ENCODE data around the gene NOL9.

The NOL9 gene

DNA sequence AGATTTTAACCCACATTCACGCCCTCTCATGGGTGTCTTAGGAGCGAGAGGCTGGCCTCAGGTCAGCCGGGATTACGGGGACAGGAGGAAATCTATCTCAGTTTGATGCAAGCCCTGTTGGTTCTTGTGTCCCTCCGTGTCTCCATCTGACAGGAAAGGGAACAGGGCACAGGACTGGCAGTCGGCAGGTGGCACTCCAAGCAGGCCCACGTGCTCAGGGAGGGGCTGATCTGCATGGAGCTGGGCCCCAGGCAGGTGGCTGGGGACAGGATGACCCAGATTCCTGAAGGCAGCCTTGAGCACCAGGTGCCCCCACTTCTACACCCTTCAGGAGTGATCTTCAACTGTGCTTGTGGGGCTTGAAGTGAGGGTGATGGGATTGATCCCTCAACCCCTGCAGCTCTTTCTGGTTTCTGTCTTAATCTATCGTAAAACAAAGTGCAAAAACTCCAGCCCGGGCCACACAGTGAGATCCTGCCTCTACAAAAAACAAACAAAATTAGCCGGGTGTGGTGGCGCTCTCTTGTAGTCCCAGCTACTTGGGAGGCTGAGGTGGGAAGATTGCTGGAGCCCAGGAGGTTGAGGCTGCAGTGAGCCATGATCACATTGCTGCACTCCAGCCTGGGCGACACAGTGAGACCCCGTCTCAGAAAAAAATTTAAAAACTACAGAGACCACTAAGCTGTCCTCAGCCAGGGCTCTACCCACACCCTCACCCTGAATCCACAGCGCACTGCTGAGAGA, 71.1 kb downstream of the NOL9 start:
- TF ChIP-seq POLR2A (IDR thresholded peaks at IDR 0.05; ENCODE audit: low read depth, low read length) = no peak
- FAIRE-seq (no peak), DNase-seq (ENCODE audit: insufficient read length, low spot score) (no peak)

DNA sequence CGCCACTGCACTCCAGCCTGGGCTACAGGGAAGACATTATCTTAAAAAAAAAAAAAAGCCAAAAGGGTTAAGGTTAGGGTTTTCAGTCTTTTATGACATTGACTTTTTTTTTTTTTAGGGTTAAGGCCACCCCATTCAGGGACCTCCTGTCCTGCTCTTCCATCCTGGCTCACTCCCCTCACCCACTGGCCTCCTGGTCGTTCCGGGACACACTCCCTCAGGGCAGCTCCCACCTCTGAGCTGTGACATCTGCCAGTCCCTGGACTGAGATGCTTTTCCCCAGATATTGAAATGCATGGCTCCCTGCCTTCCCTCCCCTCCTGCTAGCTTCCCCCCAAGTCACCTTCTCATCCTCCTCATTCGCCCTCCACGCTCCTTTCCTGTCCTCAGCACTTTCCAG, 72.5 kb downstream of the NOL9 start:
- no peak for TF ChIP-seq POLR2A (IDR thresholded peaks at IDR 0.05; ENCODE audit: low read depth, low read length)
- FAIRE-seq = no peak
- no peak for DNase-seq (ENCODE audit: insufficient read length, low spot score)

DNA sequence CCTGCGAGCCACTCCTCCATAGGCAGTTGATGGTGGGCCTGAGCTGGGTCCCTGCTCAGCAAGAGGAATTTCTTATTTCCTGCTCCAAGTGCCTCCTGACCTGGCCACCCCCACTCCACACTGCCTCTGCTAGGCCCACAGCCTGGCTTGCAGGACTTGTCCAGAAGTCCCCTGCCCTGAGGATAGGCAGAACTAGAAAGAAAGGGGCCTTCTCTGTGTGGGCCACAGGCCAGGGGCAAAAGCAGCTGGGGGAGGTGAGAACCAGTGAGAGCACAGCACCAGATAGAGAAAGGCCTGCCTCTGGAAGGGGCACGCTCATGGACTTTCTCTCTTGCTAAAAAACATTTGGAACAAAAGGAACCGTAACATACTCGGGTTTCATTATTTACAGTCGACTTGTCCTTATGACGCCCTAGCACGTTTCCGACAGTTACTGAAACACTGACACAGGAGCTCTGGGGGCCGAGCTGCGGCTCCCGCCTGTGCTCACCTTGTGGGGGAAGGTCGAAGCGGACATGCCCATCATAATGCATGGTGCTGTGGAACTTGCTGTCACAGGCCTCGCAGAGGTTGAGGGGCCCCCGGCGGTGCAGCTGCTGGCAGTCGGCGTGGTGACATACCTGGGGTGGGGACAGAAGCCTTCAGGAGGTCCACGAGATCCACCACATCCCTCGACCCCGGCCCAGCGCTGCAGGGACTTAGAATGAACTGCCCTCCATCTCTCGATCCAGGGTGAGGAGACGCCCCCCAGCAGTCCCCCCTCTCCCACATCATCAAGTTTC, 77.1 kb downstream of the NOL9 start:
- TF ChIP-seq POLR2A (IDR thresholded peaks at IDR 0.05; ENCODE audit: low read depth, low read length) = no peak
- DNase-seq (ENCODE audit: insufficient read length, low spot score) = no peak
- FAIRE-seq = no peak

DNA sequence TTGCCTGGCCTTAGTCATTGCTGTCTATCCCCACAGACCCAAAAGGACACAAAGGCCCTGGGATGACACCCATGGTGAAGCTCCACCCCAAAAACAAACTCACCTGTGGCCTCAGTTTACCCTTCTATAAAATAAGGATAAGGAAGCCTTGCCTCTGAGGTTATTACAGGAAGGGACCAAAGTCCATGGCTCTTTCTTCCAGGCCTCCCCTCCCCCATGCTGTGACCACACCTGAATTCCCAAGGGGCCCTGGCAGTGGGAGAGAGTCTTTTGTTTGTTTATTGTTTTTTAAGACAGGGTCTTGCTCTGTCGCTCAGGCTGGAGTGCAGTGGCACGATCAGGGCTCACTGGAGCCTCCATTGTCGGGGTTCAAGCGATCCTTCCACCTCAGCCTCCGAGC, 77.8 kb downstream of the NOL9 start:
- no peak for TF ChIP-seq POLR2A (IDR thresholded peaks at IDR 0.05; ENCODE audit: low read depth, low read length)
- DNase-seq (ENCODE audit: insufficient read length, low spot score) = no peak
- no peak for FAIRE-seq

DNA sequence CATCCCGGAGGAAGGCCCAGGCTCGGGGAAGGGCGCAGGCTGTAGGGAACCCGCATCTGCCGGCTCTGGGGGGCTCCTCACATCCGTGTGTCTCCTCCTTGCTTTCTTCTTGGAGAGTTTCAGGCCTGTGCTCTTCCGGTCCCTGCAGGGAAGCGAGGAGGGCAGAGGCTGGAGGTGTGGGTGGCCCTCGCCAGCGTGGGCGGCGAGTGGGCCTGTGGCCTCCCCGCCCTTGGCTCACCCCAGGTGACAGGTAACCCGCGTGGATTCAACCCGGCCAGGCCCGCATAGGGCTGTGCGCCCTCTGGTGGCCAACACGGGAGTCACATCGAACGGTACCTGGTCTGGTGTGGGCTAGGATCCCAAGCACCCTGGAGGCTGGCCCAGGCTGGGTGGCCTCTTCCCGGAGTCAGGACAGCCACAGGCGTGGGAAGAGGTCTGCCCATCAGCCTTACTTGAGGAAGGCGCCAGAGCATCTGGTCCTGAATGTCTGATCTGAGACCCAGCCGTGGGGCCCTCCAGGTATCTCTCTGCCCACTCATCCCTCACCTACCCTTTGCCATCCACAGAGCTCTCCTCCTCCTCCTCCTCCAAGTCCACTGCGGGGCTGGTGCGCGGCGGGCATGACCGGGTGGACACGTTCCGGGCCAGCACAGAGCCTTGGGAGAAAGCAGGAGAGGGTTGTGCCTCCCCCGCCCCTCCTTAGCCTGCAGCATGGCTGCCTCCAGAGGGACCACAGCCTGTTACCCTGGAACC, 78.8 kb downstream of the NOL9 start:
- TF ChIP-seq POLR2A (IDR thresholded peaks at IDR 0.05; ENCODE audit: low read depth, low read length) = no peak
- peak; percentile 77 for DNase-seq (ENCODE audit: insufficient read length, low spot score)
- FAIRE-seq = no peak

DNA sequence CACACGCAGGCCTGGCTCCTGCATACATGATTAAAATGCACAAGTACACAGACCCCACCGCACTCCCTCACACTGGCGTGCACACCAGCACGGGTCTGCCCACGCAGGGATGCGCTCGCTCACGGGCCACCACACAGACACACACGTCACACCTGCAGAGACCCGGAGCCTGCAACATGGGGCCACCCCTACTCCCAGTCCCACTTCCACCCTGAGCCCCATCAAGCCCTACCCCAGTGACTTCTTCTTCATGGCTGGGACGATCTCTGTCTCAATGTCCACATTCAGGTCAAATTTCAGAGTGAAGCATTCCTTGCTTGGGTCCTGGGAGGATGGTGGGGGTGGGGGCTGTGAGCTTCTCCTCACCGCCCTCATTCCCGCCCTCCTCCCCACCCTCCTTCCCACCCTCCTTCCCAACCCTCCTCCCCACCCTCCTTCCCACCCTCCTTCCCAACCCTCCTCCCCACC, 79.5 kb downstream of the NOL9 start:
- no peak for TF ChIP-seq POLR2A (IDR thresholded peaks at IDR 0.05; ENCODE audit: low read depth, low read length)
- FAIRE-seq (no peak), DNase-seq (ENCODE audit: insufficient read length, low spot score) (no peak)

DNA sequence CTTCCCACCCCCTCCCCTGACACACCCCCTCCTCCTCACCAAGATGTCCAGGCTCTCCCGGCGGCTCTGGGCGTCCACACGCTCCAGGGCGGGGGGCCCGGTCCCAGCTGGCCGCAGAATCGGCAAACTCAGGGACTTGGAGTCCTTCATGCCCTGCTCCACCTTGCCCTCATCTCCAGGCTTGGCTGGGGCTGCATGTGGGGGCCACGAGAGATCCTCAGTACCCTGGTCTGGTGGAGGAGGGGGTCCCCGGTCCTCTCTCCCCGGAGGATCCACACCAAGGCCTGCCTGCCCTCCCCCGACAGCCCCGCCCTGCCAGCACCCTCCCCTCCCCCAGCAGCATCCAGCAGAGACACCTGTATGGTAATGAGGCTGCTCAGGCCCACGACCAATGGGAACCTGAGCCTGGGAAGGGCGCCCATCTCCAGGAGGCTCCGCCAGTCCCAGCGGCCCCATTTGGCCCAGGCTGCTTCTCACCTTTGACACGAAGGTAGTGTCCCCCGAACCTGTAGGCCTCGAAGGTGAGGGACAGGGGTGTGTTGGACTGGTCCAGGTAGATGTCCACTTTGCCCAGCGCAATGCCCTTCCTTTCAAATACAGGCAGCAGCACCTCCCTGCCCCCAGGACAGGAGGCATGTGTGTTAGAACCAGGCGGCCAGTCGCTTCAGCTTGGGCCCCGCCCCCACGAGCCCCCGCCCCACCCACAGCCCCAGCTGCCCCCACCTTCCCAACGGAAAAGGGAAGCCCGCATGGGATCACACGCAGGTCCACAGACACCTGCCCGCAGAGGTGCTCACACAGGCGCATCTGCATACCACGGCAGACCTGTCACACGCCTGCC, 80.1 kb downstream of the NOL9 start:
- no peak for TF ChIP-seq POLR2A (IDR thresholded peaks at IDR 0.05; ENCODE audit: low read depth, low read length)
- FAIRE-seq (no peak), DNase-seq (ENCODE audit: insufficient read length, low spot score) (no peak)

DNA sequence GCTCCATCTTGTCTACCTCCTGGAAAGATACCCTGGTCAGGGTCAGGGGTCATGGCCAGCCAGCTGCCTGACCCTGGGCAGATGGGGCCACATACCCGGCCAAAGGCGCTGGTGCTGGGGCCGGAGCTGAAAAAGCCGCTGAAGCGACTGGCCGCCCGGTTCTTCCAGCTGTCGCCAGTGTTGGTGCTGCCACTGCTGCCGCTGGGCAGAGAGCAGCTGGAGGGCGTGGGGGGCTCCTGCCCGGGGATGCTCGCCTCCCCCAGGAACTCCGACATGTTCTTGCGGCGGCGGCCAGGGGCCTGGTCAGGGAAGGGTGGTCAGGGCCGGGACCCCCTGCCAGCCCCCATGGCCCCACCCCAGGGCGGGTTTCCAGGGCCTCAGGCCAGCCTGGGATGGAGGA, 81.2 kb downstream of the NOL9 start:
- FAIRE-seq (no peak), DNase-seq (ENCODE audit: insufficient read length, low spot score) (no peak)
- no peak for TF ChIP-seq POLR2A (IDR thresholded peaks at IDR 0.05; ENCODE audit: low read depth, low read length)

DNA sequence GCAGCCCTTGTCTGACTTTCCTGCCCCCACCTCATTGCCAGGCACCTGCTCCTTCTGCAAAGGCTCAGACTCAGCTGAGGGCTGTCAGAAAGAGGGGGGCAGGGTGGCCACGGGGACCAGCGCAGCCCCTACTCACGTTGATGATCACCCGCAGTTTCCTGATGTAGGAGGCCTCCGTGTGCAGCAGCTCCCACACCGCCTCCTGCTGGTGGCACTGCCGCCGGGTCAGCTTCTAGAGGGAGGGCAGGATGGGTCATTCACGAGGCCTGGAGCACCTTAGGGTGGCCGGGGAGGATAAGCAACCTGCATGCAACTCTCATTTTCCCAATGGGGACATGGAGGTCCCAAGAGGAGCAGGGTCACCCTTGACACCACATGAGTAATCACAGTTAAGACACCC, 81.9 kb downstream of the NOL9 start:
- TF ChIP-seq POLR2A (IDR thresholded peaks at IDR 0.05; ENCODE audit: low read depth, low read length) = no peak
- FAIRE-seq (no peak), DNase-seq (ENCODE audit: insufficient read length, low spot score) (no peak)

DNA sequence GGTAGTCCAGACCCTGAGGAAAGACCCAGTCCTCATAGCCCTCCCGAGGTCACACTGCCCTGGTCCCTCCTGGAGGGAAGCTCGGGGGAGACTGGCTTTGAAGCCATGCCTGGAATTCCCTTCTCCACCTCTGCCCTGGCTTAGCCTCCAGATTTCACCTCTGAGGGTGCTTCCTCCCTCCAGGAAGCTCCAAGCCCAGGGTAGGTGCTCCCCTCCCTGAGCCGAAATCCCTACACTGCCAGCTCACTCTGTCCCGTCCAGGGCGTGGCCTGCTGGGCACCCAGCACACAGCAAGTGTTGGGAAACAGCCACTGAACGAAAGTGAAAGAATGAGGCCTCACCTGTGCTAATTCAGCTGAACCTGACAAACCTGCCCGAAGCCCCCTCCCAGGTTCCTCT, 82.3 kb downstream of the NOL9 start:
- TF ChIP-seq POLR2A (IDR thresholded peaks at IDR 0.05; ENCODE audit: low read depth, low read length) = no peak
- FAIRE-seq = no peak
- DNase-seq (ENCODE audit: insufficient read length, low spot score) = no peak

All from H54 (cell line).